WTC11 (cell line): ENCODE data around the gene PPP1R27.

Experiments
- ARID4B ChIP-seq: sonication (generic); formaldehyde crosslinking; IDR thresholded peaks from 2 replicates; pipeline ENCODE4 v1.8.0; 2023; ENCODE audit warnings: missing genetic modification reagents, mild to moderate bottlenecking, borderline replicate concordance
- ATF2 ChIP-seq: sonication (generic); formaldehyde crosslinking; IDR thresholded peaks from 2 replicates; pipeline ENCODE4 v1.8.1; 2022; ENCODE audit warnings: low read depth, missing genetic modification reagents, borderline replicate concordance
- CBFB ChIP-seq: sonication (generic); formaldehyde crosslinking; IDR thresholded peaks from 2 replicates; pipeline ENCODE4 v1.8.1; 2022; ENCODE audit warnings: mild to moderate bottlenecking, low read depth, missing genetic modification reagents
- EMX1 ChIP-seq: fragments of 250-450 bp; sonication (Bioruptor Pico); IDR thresholded peaks from 2 replicates; pipeline ENCODE4 v1.8.0; 2021; ENCODE audit warnings: mild to moderate bottlenecking
- ESRRA ChIP-seq: sonication (generic); formaldehyde crosslinking; IDR thresholded peaks from 2 replicates; pipeline ENCODE4 v1.8.1; 2022; ENCODE audit warnings: mild to moderate bottlenecking, missing genetic modification reagents, borderline replicate concordance
- IRF1 ChIP-seq: sonication (generic); formaldehyde crosslinking; IDR thresholded peaks from 2 replicates; pipeline ENCODE4 v1.8.0; 2023; ENCODE audit warnings: missing genetic modification reagents
- JUN ChIP-seq: sonication (generic); formaldehyde crosslinking; IDR thresholded peaks from 2 replicates; pipeline ENCODE4 v1.8.0; 2023; ENCODE audit warnings: mild to moderate bottlenecking, missing genetic modification reagents
- MAX ChIP-seq: sonication (generic); formaldehyde crosslinking; IDR thresholded peaks from 2 replicates; pipeline ENCODE4 v1.8.0; 2022; ENCODE audit warnings: mild to moderate bottlenecking, missing genetic modification reagents
- MLX ChIP-seq: sonication (generic); formaldehyde crosslinking; IDR thresholded peaks from 2 replicates; pipeline ENCODE4 v1.8.1; 2023; ENCODE audit warnings: mild to moderate bottlenecking, missing genetic modification reagents, moderate library complexity
- NR2C2 ChIP-seq: sonication (generic); formaldehyde crosslinking; IDR thresholded peaks from 2 replicates; pipeline ENCODE4 v1.8.0; 2022; ENCODE audit warnings: mild to moderate bottlenecking, missing genetic modification reagents
- RELA ChIP-seq: sonication (generic); formaldehyde crosslinking; IDR thresholded peaks from 2 replicates; pipeline ENCODE4 v1.8.1; 2022; ENCODE audit warnings: missing genetic modification reagents, mild to moderate bottlenecking, borderline replicate concordance
- USF2 ChIP-seq: sonication (generic); formaldehyde crosslinking; IDR thresholded peaks from 2 replicates; pipeline ENCODE4 v1.8.1; 2023; ENCODE audit warnings: mild to moderate bottlenecking, missing genetic modification reagents, moderate library complexity
- TF ChIP-seq, protein P1 (sequence below): fragments of 200-600 bp; IDR thresholded peaks from 2 replicates; pipeline ENCODE4 v1.8.0; 2022; ENCODE audit warnings: antibody characterized with exemption
- TF ChIP-seq, protein P2 (sequence below): sonication (generic); formaldehyde crosslinking; IDR thresholded peaks from 2 replicates; pipeline ENCODE4 v1.8.1; 2022; ENCODE audit warnings: mild to moderate bottlenecking, moderate library complexity, missing genetic modification reagents

- TF ChIP-seq ARID4B (CRISPR knock-in tag) (no peak), CBFB (no peak), MLX (CRISPR knock-in tag) (no peak), IRF1 (no peak), USF2 (no peak), MAX (CRISPR knock-in tag) (no peak), RELA (CRISPR knock-in tag) (no peak), ESRRA (no peak), NR2C2 (CRISPR knock-in tag) (no peak), JUN (CRISPR knock-in tag) (no peak), EMX1 (no peak), ATF2 (CRISPR knock-in tag) (no peak)
- TF ChIP-seq, protein P1, sequence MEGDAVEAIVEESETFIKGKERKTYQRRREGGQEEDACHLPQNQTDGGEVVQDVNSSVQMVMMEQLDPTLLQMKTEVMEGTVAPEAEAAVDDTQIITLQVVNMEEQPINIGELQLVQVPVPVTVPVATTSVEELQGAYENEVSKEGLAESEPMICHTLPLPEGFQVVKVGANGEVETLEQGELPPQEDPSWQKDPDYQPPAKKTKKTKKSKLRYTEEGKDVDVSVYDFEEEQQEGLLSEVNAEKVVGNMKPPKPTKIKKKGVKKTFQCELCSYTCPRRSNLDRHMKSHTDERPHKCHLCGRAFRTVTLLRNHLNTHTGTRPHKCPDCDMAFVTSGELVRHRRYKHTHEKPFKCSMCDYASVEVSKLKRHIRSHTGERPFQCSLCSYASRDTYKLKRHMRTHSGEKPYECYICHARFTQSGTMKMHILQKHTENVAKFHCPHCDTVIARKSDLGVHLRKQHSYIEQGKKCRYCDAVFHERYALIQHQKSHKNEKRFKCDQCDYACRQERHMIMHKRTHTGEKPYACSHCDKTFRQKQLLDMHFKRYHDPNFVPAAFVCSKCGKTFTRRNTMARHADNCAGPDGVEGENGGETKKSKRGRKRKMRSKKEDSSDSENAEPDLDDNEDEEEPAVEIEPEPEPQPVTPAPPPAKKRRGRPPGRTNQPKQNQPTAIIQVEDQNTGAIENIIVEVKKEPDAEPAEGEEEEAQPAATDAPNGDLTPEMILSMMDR, result no peak
- TF ChIP-seq, protein P2, sequence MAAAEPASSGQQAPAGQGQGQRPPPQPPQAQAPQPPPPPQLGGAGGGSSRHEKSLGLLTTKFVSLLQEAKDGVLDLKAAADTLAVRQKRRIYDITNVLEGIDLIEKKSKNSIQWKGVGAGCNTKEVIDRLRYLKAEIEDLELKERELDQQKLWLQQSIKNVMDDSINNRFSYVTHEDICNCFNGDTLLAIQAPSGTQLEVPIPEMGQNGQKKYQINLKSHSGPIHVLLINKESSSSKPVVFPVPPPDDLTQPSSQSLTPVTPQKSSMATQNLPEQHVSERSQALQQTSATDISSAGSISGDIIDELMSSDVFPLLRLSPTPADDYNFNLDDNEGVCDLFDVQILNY (CRISPR knock-in tag), result no peak
Measured at GRCh38 chr17:81858967-81859905, 24.4 kb upstream of the PPP1R27 start.
